H1 (cell line): ENCODE data around the gene BIK. TPM values are rescaled to one million over a fixed set of nuclear protein-coding genes. Genes with fewer than 3 reads are reported as not detected.

Experiments used
- CTCF ChIA-PET: fragments of 300-600 bp; sonication (Branson Sonifier 250); formaldehyde crosslinking; loops from one replicate; lab custom pipeline; 2021; ENCODE audit not compliant: partially characterized antibody; lab: Charles Lee
- POLR2A ChIA-PET: fragments of 300-600 bp; sonication (Branson Sonifier 250); formaldehyde crosslinking; loops from one replicate; lab custom pipeline; 2021; ENCODE audit warnings: inconsistent platforms; ENCODE audit not compliant: partially characterized antibody; lab: Charles Lee
- DNase-seq, 2 experiments: peaks; one replicate each; pipeline versions ENCODE4 v3.0.0 to v3.0.0-alpha.2; 2010 to 2022; ENCODE audit warnings: low spot score in 2 of 2, low read depth in 1 of 2, mixed read lengths in 1 of 2
- FAIRE-seq: peaks from 2 replicates; lab custom pipeline; 2011; peaks lifted over from hg19 to GRCh38; lab: Jason Lieb, UNC
- H2AFZ ChIP-seq: 2 replicates; pipeline ENCODE4 v1.8.1; 2012; ENCODE audit warnings: low read length, inconsistent platforms
- H2AK5ac ChIP-seq: 2 replicates; pipeline ENCODE4 v1.6.1; 2013; ENCODE audit warnings: low read depth, low read length
- H2BK120ac ChIP-seq: replicated peaks from 2 replicates; pipeline ENCODE3; 2013; ENCODE audit warnings: low read depth, low read length, inconsistent platforms
- H2BK12ac ChIP-seq: 2 replicates; pipeline ENCODE4 v1.6.1; 2013; ENCODE audit warnings: low read depth, low read length
- H2BK15ac ChIP-seq: 2 replicates; pipeline ENCODE4 v1.6.1; 2013; ENCODE audit warnings: low read length
- H2BK20ac ChIP-seq: 2 replicates; pipeline ENCODE4 v1.6.1; 2013; ENCODE audit warnings: low read length
- H2BK5ac ChIP-seq: 2 replicates; pipeline ENCODE4 v1.6.1; 2013; ENCODE audit warnings: low read depth, low read length
- H3K14ac ChIP-seq: 2 replicates; pipeline ENCODE4 v1.6.1; 2013; ENCODE audit warnings: inconsistent platforms; ENCODE audit not compliant: insufficient read length
- H3K18ac ChIP-seq: 2 replicates; pipeline ENCODE4 v1.6.1; 2013; ENCODE audit warnings: low read length; ENCODE audit errors: extremely low read depth
- H3K23ac ChIP-seq: 2 replicates; pipeline ENCODE4 v1.6.1; 2013; ENCODE audit warnings: inconsistent platforms; ENCODE audit not compliant: insufficient read length
- H3K23me2 ChIP-seq: 2 replicates; pipeline ENCODE4 v1.6.1; 2013; ENCODE audit warnings: low read depth, low read length
- H3K27ac ChIP-seq: 2 replicates; pipeline ENCODE4 v1.6.1; 2011; ENCODE audit warnings: low read depth, low read length, inconsistent platforms
- H3K27me3 ChIP-seq, 4 experiments: replicated peaks in 1 of 4; 1 replicate in 1 of 4; 2 replicates in 3 of 4; pipeline versions ENCODE4 v1.6.1 to v1.8.1; 2011 to 2013; ENCODE audit warnings: low read length in 3 of 4, mild to moderate bottlenecking in 3 of 4, inconsistent platforms in 2 of 4, mixed read lengths in 2 of 4, moderate library complexity in 1 of 4; ENCODE audit not compliant: control insufficient read depth in 3 of 4, insufficient read depth in 3 of 4; ENCODE audit errors: extremely low read depth in 1 of 4
- H3K36me3 ChIP-seq, 4 experiments: 2 replicates each; pipeline versions ENCODE4 v1.6.1 to v1.8.1; 2011 to 2013; ENCODE audit warnings: mild to moderate bottlenecking in 4 of 4, low read length in 3 of 4, moderate library complexity in 2 of 4, control low read depth in 1 of 4, inconsistent platforms in 1 of 4; ENCODE audit not compliant: insufficient read depth in 4 of 4, control insufficient read depth in 2 of 4
- H3K4ac ChIP-seq: replicated peaks from 2 replicates; pipeline ENCODE3; 2013; ENCODE audit warnings: low read length, low read depth, mixed read lengths, inconsistent platforms; ENCODE audit not compliant: insufficient read length
- H3K4me1 ChIP-seq, 4 experiments: replicated peaks in 1 of 4; 1 replicate in 1 of 4; 2 replicates in 3 of 4; pipeline versions ENCODE4 v1.6.1 to v1.8.1; 2011 to 2013; ENCODE audit warnings: low read length in 3 of 4, inconsistent platforms in 2 of 4, mixed read lengths in 1 of 4; ENCODE audit not compliant: insufficient read depth in 4 of 4, control insufficient read depth in 3 of 4
- H3K4me2 ChIP-seq, 2 experiments: 2 replicates each; pipeline versions ENCODE4 v1.6.1 to v1.8.1; 2011 to 2013; ENCODE audit warnings: low read depth in 2 of 2, low read length in 2 of 2, control low read depth in 1 of 2, inconsistent platforms in 1 of 2, mild to moderate bottlenecking in 1 of 2; ENCODE audit not compliant: insufficient read depth in 1 of 2
- H3K4me3 ChIP-seq, 4 experiments: fragments of 200-600, 300-600 bp in 1 of 4; sonication (generic), shearing (Covaris generic), sonication (Bioruptor Twin) in 1 of 4; 2 replicates each; pipeline versions ENCODE4 v1.5.1 to v1.8.1; 2011 to 2016; ENCODE audit warnings: low read length in 4 of 4, low read depth in 3 of 4, control low read depth in 2 of 4, inconsistent platforms in 2 of 4, mild to moderate bottlenecking in 2 of 4, mixed read lengths in 1 of 4, moderate library complexity in 1 of 4; ENCODE audit not compliant: insufficient read depth in 2 of 4; ENCODE audit errors: extremely low read depth in 1 of 4
- H3K56ac ChIP-seq: replicated peaks from 2 replicates; pipeline ENCODE3; 2013; ENCODE audit warnings: low read depth, mild to moderate bottlenecking, mixed read lengths, low read length, inconsistent platforms; ENCODE audit not compliant: insufficient read length
- H3K79me1 ChIP-seq: 2 replicates; pipeline ENCODE4 v1.6.1; 2013; ENCODE audit warnings: low read depth, low read length, control low read depth
- H3K79me2 ChIP-seq, 2 experiments: 2 replicates each; pipeline versions ENCODE4 v1.6.1 to v1.8.1; 2012 to 2013; ENCODE audit warnings: low read length in 2 of 2, mild to moderate bottlenecking in 2 of 2, inconsistent platforms in 1 of 2; ENCODE audit not compliant: insufficient read depth in 2 of 2, control insufficient read depth in 1 of 2
- H3K9ac ChIP-seq, 4 experiments: replicated peaks in 1 of 4; 1 replicate in 1 of 4; 2 replicates in 3 of 4; pipeline versions ENCODE4 v1.6.1 to v1.8.1; 2011 to 2013; ENCODE audit warnings: low read depth in 3 of 4, low read length in 3 of 4, control low read depth in 2 of 4, mild to moderate bottlenecking in 2 of 4, moderate library complexity in 2 of 4, inconsistent platforms in 1 of 4; ENCODE audit errors: extremely low read depth in 1 of 4
- H3K9me3 ChIP-seq, 2 experiments: 2 replicates each; pipeline versions ENCODE4 v1.6.1 to v1.8.1; 2012 to 2013; ENCODE audit warnings: mild to moderate bottlenecking in 2 of 2, moderate library complexity in 2 of 2, control low read depth in 1 of 2, inconsistent platforms in 1 of 2, low read depth in 1 of 2, low read length in 1 of 2, mixed read lengths in 1 of 2; ENCODE audit not compliant: insufficient read depth in 2 of 2
- H4K20me1 ChIP-seq, 2 experiments: replicated peaks in 1 of 2; 2 replicates each; pipeline versions ENCODE3 to v1.8.1; 2011 to 2013; ENCODE audit warnings: inconsistent platforms in 2 of 2, low read length in 2 of 2, mild to moderate bottlenecking in 1 of 2; ENCODE audit not compliant: insufficient read depth in 2 of 2, control insufficient read depth in 1 of 2
- H4K5ac ChIP-seq: 2 replicates; pipeline ENCODE4 v1.6.1; 2013; ENCODE audit warnings: low read length, low read depth, mixed read lengths, inconsistent platforms; ENCODE audit not compliant: insufficient read length
- H4K8ac ChIP-seq: 2 replicates; pipeline ENCODE4 v1.8.0; 2013; ENCODE audit warnings: mild to moderate bottlenecking, moderate library complexity, low read length, inconsistent platforms; ENCODE audit not compliant: insufficient read depth; ENCODE audit errors: extremely low read depth
- H4K91ac ChIP-seq: replicated peaks from 2 replicates; pipeline ENCODE3; 2013; ENCODE audit warnings: low read length, mixed read lengths, inconsistent platforms; ENCODE audit not compliant: insufficient read length
- SP4 ChIP-seq: IDR thresholded peaks from 2 replicates; pipeline ENCODE4 v1.6.1; 2012; ENCODE audit warnings: low read length, inconsistent platforms
- WGBS, 2 experiments: shearing (Covaris generic) in 1 of 2; methylation state at CpG; one replicate each; pipeline versions ENCODE4 v1.1.6 to v1.1.7; 2013 to 2015; ENCODE audit warnings: low lambda C conversion rate in 2 of 2, mixed read lengths in 2 of 2, inconsistent platforms in 1 of 2, low coverage in 1 of 2, missing lambda C conversion rate in 1 of 2; ENCODE audit not compliant: insufficient replicate concordance in 2 of 2, insufficient coverage in 1 of 2, insufficient read length in 1 of 2; ENCODE audit errors: extremely low coverage in 1 of 2, missing lambda C conversion rate in 1 of 2; 5-methylcytosine and 5-hydroxymethylcytosine counted together
- polyA plus RNA-seq, 7 experiments: library from polyadenylated mRNA; depleted of rRNA in 3 of 7; stranded (reverse) in 5 of 7; unstranded in 2 of 7; fragments of >200 nt in 5 of 7; fragments of 200-250 nt in 2 of 7; gene quantifications; 1 replicate in 5 of 7; 2 replicates in 1 of 7; 4 replicates in 1 of 7; pipeline versions ENCODE4 v1.2.1 to v1.2.3, GENCODE V29; 2011 to 2013; ENCODE audit warnings: missing spikeins in 2 of 7, mixed read lengths in 2 of 7
- total RNA-seq: library from RNA; stranded (reverse); fragmentation: NEBNext Ultra II Directional; extraction: Animal tissue kit (Norgen Biotek cat#: 25700); gene quantifications from 2 replicates; pipeline ENCODE4 v1.2.1, GENCODE V29; 2021

The BIK gene
- total and polyA plus RNA-seq, 2 of the 8 experiments (the other 6 are each of a cell fraction or from before 2014, with no cell fraction given) = 3.3 to 5.5 TPM

DNA sequence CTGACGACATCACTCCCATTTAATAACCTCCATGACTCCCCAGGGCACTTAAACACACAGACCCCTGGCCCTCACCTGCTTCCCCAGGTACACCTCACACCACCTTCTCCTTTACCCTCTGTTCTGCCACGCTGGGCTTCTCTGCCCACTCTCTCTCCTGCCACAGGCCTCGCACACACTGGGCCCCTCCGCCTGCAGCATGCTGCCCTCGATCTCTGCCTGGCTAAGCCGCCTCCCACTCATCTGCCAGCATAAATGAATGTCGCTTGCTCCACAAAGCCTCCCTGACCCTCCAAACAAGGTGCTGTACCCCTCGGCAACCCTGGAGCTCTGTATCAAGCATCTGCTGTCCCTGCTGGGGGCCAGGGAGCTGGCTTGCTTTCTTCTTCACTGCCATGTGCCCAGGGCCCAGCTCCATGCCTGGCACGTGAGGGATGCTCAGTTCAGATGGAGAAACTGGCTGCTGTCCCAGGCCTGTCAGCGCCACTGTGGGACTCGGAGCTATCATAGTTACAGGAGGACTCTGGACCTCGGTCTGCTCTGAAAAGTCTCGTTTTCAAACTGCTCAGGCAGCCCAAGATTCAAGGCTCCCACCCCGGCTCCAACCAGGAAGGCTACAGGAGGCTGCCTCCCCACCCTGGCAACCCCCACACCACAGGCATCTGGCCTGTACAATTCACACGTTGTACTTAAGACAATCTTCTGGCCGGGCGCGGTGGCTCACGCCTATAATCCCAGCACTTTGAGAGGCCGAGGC lies 33.3 kb upstream of the BIK start:
- POLR2A ChIA-PET = no interaction called here
- H3K36me3 ChIP-seq = no peaks in the 10 kb centered on the region
- H3K4me3 ChIP-seq = no peak overlapping the region
- no peaks in the 10 kb centered on the region for H3K79me2 ChIP-seq
- H3K4me1 ChIP-seq = no peaks in the 10 kb centered on the region
- no peak overlapping the region for H2AK5ac ChIP-seq
- CTCF ChIA-PET = interaction anchor here (0.8 to 1.7 kb wide), 4 partner anchors 17 to 72 kb away, joined by 3 to 6 read pairs (median 3); no protein-coding TSS in a partner anchor
- no peak overlapping the region for H2BK20ac ChIP-seq
- WGBS, 2 experiments = 95% methylated on average over 20 of the region's 20 CpGs; no CpG with 5 or more reads in 1 of the 2 experiments
- no peak overlapping the region for H4K8ac ChIP-seq
- H3K18ac ChIP-seq = no peak overlapping the region
- H4K5ac ChIP-seq = no peak overlapping the region
- H3K23me2 ChIP-seq = no peaks in the 10 kb centered on the region
- no peak overlapping the region for H2BK5ac ChIP-seq
- no peak overlapping the region for H3K27ac ChIP-seq
- H3K27me3 ChIP-seq = no peaks in the 10 kb centered on the region
- no peak overlapping the region for H3K9ac ChIP-seq
- FAIRE-seq (no peak), DNase-seq (no peak)
- no peak overlapping the region for H4K91ac ChIP-seq
- H3K56ac ChIP-seq = no peak overlapping the region
- H2BK120ac ChIP-seq = no peak overlapping the region
- no peak overlapping the region for H3K4ac ChIP-seq
- H3K79me1 ChIP-seq = no peaks in the 10 kb centered on the region
- H3K4me2 ChIP-seq = no peak overlapping the region
- no peak overlapping the region for H2AFZ ChIP-seq
- no peak overlapping the region for H3K14ac ChIP-seq
- no peak overlapping the region for H2BK15ac ChIP-seq
- no peak for TF ChIP-seq SP4
- no peak overlapping the region for H2BK12ac ChIP-seq
- peak overlapping the region; percentile 52 for H3K23ac ChIP-seq
- H3K9me3 ChIP-seq = no peaks in the 10 kb centered on the region
- no peaks in the 10 kb centered on the region for H4K20me1 ChIP-seq
